ENCODE data around the gene BANF2.

Gene BANF2

DNA sequence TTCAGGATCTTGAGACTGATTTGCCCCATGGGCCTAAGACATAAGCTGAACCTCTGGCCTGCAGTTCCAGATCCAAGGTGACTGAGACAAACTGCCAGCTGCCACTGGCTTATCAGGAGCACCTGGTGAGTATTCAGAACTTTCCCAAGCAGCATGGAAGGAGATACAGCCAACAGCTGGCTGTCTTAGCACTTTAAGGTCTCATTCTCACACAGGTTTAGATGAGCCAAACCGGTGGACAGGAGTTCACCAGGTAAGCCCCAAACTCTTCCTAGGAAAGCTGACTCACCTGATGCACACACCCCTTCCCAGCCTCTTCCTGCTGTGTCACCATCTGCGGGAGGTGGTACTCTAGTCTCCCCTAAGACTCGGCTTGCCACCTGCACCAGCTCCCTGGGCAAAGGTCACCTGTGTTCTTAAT is at the start of gene BANF2:
BANF2 (plus strand) TSS at position 36 of the 421 bp plus-strand sequence. CDS start 25,060 bp downstream, outside the sequence.
- peaks cover 2% of the 10 kb centered on the region for H3K9me3 Mint-ChIP-seq
- no peaks in the 10 kb centered on the region for H3K4me1 Mint-ChIP-seq
- ATAC-seq (ENCODE audit: low read depth) (no peak), DNase-seq (ENCODE audit: low spot score in 2 of 2) (no peak)
- H3K27ac Mint-ChIP-seq, result no peak within 1 kb of the TSS
- H3K4me3 Mint-ChIP-seq, result no peak within 1 kb of the TSS
- H3K36me3 Mint-ChIP-seq, result no peaks in the 10 kb centered on the region
- H3K27me3 Mint-ChIP-seq, result peaks cover 9% of the 10 kb centered on the region

DNA sequence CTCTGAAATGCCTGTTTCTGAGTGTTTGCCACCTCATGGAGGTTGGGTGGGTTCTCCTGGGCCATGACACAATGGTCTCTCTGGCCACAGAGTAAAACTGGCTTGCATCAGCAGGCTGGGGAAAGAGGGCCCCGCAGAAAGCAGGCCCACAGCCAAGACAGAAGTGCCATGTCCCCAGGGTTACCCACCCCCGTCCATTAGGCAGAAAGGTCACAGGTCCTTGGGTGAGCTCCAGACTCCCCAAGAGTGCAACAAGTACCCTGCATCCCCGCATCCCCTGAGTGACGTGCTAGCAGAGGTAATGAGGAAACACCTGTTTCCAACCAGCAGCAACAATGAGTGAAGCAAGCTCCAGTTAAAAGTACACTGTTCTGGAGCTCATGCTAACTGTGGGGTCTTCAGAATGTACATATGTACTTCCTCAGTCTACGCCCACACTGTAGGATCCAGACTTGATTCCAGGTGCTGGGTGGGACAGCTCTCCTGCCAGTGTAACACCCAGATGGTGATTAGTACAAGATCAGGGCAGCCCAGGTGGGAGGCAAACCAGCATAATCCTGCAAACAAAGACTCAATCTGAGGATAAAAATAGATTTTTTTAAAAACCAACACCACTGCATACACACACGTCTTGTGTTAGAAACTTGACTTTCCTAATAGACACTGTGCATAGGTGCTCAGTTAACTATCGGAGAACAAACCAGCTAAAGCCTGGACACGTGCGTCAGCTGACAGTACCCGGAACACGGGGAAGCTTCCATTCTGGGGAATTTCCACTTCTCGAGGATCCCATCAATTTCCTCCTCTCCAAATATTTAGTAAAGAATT is 49.3 kb upstream of the BANF2 start:
- H3K27me3 Mint-ChIP-seq, result no peaks in the 10 kb centered on the region
- H3K36me3 Mint-ChIP-seq, result no peaks in the 10 kb centered on the region
- no peak overlapping the region for H3K4me3 Mint-ChIP-seq
- no peaks in the 10 kb centered on the region for H3K9me3 Mint-ChIP-seq
- no peak overlapping the region for H3K27ac Mint-ChIP-seq
- DNase-seq (ENCODE audit: low spot score in 2 of 2) (no peak), ATAC-seq (ENCODE audit: low read depth) (no peak)
- H3K4me1 Mint-ChIP-seq, result no peaks in the 10 kb centered on the region

- no peaks in the 10 kb centered on the region for H3K4me1 Mint-ChIP-seq
Measured at GRCh38 chr20:17651129-17651759, 48.5 kb upstream of the BANF2 start.

GRCh38 chr20:17651760-17652388 is 47.9 kb upstream of the BANF2 start:
- H3K9me3 Mint-ChIP-seq, result no peaks in the 10 kb centered on the region
- ATAC-seq (ENCODE audit: low read depth) (no peak), DNase-seq (ENCODE audit: low spot score in 2 of 2) (no peak)
- H3K4me3 Mint-ChIP-seq, result no peak overlapping the region
- no peak overlapping the region for H3K27ac Mint-ChIP-seq
- H3K27me3 Mint-ChIP-seq, result no peaks in the 10 kb centered on the region
- H3K36me3 Mint-ChIP-seq, result no peaks in the 10 kb centered on the region
- H3K4me1 Mint-ChIP-seq, result no peaks in the 10 kb centered on the region

More at GRCh38 chr20:17651129-17651759, 48.5 kb upstream of the BANF2 start:
- ATAC-seq (ENCODE audit: low read depth) (no peak), DNase-seq (ENCODE audit: low spot score in 2 of 2) (no peak)
- H3K4me3 Mint-ChIP-seq, result no peak overlapping the region
- H3K27ac Mint-ChIP-seq, result no peak overlapping the region
- H3K9me3 Mint-ChIP-seq, result no peaks in the 10 kb centered on the region
- H3K36me3 Mint-ChIP-seq, result no peaks in the 10 kb centered on the region
- H3K27me3 Mint-ChIP-seq, result no peaks in the 10 kb centered on the region

DNA sequence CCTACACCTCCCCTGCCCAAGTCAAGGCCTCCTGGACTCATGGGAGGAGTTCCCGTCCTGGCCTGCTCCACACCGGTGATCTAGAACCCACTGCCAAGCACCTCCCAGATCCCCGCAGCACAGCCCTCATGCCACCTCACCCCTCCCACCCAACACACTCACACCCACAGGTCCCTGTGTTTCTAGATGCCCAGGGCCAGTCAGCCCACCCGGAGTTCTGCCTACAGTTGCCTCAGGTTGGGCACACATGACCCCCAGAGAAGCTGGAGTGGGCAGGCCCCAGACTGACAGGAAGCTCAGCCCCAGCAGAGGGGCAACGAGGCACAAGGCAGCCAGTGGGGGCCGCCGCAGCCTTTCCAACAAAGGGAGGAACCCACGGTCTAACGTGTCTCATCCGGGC is 47.4 kb upstream of the BANF2 start:
- H3K27ac Mint-ChIP-seq, result no peak overlapping the region
- H3K4me3 Mint-ChIP-seq, result no peak overlapping the region
- no peaks in the 10 kb centered on the region for H3K9me3 Mint-ChIP-seq
- no peaks in the 10 kb centered on the region for H3K36me3 Mint-ChIP-seq
- no peak for DNase-seq (ENCODE audit: low spot score in 2 of 2)
- no peaks in the 10 kb centered on the region for H3K4me1 Mint-ChIP-seq
- ATAC-seq (ENCODE audit: low read depth), result no peak
- H3K27me3 Mint-ChIP-seq, result no peaks in the 10 kb centered on the region

GRCh38 chr20:17653835-17654648 is 45.7 kb upstream of the BANF2 start:
- H3K36me3 Mint-ChIP-seq, result peaks cover 11% of the 10 kb centered on the region
- H3K9me3 Mint-ChIP-seq, result peaks cover 3% of the 10 kb centered on the region
- ATAC-seq (ENCODE audit: low read depth) (no peak), DNase-seq (ENCODE audit: low spot score in 2 of 2) (no peak)
- H3K27ac Mint-ChIP-seq, result no peak overlapping the region
- H3K4me3 Mint-ChIP-seq, result no peak overlapping the region
- H3K27me3 Mint-ChIP-seq, result no peaks in the 10 kb centered on the region
- no peaks in the 10 kb centered on the region for H3K4me1 Mint-ChIP-seq

DNA sequence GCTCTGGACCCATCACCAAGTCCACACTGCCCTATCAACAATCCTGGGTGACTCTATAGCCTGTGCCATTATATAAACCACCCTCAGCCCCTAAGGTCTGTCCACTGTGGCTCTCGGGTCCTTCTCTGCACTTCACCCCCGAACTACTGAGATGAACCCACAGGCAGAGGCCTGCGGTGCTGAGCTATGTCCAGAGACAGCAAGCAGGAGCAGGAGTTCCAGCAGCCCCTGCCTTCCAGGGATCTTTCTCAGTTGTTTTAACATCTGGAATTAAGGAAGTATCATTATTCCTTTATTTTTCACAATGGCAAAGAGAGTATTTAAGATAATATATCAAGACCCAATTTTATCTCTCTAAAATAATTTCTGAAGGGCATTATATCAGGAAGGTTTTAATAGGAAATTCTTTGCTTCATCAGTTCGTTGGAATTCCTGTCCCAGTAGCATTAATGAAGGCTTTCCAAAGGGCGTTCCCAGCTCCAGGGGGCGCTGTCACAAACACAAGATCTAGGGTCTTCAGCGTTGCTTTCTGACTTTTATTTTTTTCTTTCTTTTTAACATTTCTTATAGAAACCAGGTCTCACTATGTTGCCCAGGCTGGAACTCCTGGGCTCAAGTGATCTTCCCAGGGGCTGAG is 45.0 kb upstream of the BANF2 start:
- Mint-ChIP-seq H3K4me3 (no peak overlapping the region), H3K36me3 (peaks cover 13% of the 10 kb centered on the region), H3K4me1 (no peaks in the 10 kb centered on the region), H3K27me3 (no peaks in the 10 kb centered on the region), H3K27ac (no peak overlapping the region), H3K9me3 (peaks cover 3% of the 10 kb centered on the region)
- ATAC-seq (ENCODE audit: low read depth) (no peak), DNase-seq (ENCODE audit: low spot score in 2 of 2) (no peak)

- no peak for ATAC-seq (ENCODE audit: low read depth)
- Mint-ChIP-seq H3K27ac (no peak overlapping the region), H3K36me3 (peaks cover 15% of the 10 kb centered on the region), H3K4me1 (no peaks in the 10 kb centered on the region), H3K27me3 (no peaks in the 10 kb centered on the region), H3K4me3 (no peak overlapping the region), H3K9me3 (peaks cover 3% of the 10 kb centered on the region)
- DNase-seq (ENCODE audit: low spot score in 2 of 2), result no peak
Measured at GRCh38 chr20:17655286-17655651, 44.5 kb upstream of the BANF2 start.

DNA sequence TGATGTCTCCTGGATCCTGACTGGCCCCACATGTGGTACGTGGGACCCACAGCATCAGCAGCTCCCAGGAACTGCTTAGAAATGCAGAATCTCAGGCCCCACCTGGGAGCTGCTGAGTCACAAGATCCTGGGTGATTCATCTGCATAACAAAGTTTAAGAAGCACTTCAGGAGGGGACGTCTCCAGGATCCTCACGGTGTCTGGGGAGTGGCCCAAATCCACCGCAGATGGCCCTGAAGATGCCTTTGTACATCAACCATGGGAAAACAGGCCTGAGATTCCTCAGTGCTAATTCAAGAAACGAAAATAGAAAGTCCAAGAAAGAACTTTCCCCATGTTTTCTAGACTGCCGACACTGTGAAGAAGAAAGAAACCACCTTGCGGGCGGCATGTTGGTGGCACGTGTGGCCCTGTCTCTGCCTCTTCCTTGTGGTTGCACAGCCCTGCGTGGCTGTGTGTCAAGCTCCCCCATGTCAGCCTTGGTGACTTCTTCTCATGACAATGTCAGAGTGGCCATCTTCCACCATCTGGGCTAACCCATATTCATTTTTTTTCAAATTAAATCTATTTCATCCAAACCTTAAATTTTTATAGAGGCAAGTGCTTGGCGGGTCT is 43.8 kb upstream of the BANF2 start:
- ATAC-seq (ENCODE audit: low read depth), result no peak

DNA sequence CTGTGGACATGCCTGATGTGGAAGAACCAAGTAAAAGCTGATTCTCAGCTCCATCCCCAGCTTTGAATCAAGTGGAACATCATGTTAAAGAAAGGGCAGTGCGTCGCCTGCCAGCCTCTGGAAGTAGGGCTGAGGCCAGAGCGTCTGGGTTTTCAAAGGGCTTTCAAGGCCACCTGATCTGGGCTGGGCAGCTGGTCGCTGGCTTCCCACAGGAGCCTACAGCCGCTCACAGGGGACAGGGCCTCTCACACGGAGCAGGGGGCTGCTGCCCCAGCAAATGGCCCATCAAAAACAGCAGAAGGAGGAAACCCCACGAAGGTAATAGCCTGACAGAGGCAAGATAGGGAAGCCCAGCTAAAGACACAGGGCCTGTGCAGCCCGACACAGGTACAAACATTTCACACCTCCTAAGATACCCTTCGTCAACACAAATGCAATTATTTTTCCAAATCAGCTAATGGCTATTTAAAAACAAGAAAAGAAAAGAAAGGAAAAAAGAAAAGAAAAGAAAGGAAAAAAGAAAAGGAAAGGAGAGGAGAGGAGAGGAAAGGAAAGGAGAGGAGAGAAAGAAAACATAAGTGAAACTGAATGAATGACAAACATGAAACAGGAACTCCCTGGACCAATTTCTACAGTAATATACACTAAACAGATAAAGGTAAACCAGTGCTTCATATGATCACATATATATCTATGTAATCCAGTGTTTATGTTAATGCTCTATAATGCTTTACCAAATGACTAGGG is 42.5 kb upstream of the BANF2 start:
- DNase-seq (ENCODE audit: low spot score in 2 of 2) (no peak), ATAC-seq (ENCODE audit: low read depth) (no peak)
- Mint-ChIP-seq H3K4me3 (no peak overlapping the region), H3K9me3 (peaks cover 3% of the 10 kb centered on the region), H3K36me3 (peaks cover 15% of the 10 kb centered on the region), H3K27ac (no peak overlapping the region), H3K4me1 (no peaks in the 10 kb centered on the region), H3K27me3 (no peaks in the 10 kb centered on the region)

More for the DNA sequence above, 43.8 kb upstream of the BANF2 start:
- Mint-ChIP-seq H3K4me3 (no peak overlapping the region), H3K27ac (no peak overlapping the region), H3K4me1 (no peaks in the 10 kb centered on the region), H3K36me3 (peaks cover 15% of the 10 kb centered on the region), H3K27me3 (no peaks in the 10 kb centered on the region), H3K9me3 (peaks cover 3% of the 10 kb centered on the region)
- DNase-seq (ENCODE audit: low spot score in 2 of 2), result no peak

- no peaks in the 10 kb centered on the region for H3K4me1 Mint-ChIP-seq
Measured at GRCh38 chr20:17657898-17658647, 41.7 kb upstream of the BANF2 start.

GRCh38 chr20:17658648-17658993 is 41.1 kb upstream of the BANF2 start:
- Mint-ChIP-seq H3K4me1 (no peaks in the 10 kb centered on the region), H3K27me3 (no peaks in the 10 kb centered on the region)

More at GRCh38 chr20:17657898-17658647, 41.7 kb upstream of the BANF2 start:
- DNase-seq (ENCODE audit: low spot score in 2 of 2) (no peak), ATAC-seq (ENCODE audit: low read depth) (no peak)
- H3K36me3 Mint-ChIP-seq, result peaks cover 15% of the 10 kb centered on the region
- H3K27ac Mint-ChIP-seq, result no peak overlapping the region
- peaks cover 3% of the 10 kb centered on the region for H3K9me3 Mint-ChIP-seq
- H3K4me3 Mint-ChIP-seq, result no peak overlapping the region
- H3K27me3 Mint-ChIP-seq, result no peaks in the 10 kb centered on the region

More at GRCh38 chr20:17658648-17658993, 41.1 kb upstream of the BANF2 start:
- peaks cover 3% of the 10 kb centered on the region for H3K9me3 Mint-ChIP-seq
- H3K4me3 Mint-ChIP-seq, result no peak overlapping the region
- ATAC-seq (ENCODE audit: low read depth) (no peak), DNase-seq (ENCODE audit: low spot score in 2 of 2) (no peak)
- peaks cover 15% of the 10 kb centered on the region for H3K36me3 Mint-ChIP-seq
- H3K27ac Mint-ChIP-seq, result no peak overlapping the region

Measured in memory B cell (primary cell).